ENCODE data around the gene KIN.

The KIN gene

DNA sequence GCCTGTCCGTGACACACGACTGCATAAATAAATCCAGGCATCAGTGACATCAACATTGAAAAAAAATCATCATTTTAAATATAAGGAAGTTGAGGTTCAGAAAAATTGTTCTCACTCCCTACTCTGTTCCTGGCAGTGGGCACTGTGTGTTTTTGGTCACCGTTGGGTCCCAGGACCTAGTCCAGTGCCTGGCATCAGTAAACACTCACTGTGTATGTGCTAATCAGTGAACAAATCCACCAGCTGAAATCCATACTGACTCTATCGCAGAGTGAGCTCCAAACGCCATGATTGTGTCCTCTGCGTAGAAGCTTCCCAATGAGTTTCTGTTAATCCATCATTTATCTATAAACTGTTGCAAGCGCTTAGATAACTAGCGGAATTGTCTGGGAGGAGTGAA lies 43.5 kb downstream of the KIN start:
- no peak for DNase-seq
- no peaks in the 10 kb centered on the region for H3K36me3 ChIP-seq
- TF ChIP-seq, protein P1, sequence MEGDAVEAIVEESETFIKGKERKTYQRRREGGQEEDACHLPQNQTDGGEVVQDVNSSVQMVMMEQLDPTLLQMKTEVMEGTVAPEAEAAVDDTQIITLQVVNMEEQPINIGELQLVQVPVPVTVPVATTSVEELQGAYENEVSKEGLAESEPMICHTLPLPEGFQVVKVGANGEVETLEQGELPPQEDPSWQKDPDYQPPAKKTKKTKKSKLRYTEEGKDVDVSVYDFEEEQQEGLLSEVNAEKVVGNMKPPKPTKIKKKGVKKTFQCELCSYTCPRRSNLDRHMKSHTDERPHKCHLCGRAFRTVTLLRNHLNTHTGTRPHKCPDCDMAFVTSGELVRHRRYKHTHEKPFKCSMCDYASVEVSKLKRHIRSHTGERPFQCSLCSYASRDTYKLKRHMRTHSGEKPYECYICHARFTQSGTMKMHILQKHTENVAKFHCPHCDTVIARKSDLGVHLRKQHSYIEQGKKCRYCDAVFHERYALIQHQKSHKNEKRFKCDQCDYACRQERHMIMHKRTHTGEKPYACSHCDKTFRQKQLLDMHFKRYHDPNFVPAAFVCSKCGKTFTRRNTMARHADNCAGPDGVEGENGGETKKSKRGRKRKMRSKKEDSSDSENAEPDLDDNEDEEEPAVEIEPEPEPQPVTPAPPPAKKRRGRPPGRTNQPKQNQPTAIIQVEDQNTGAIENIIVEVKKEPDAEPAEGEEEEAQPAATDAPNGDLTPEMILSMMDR (IDR thresholded peaks at IDR 0.05; ENCODE audit: low read depth, low read length), result no peak

DNA sequence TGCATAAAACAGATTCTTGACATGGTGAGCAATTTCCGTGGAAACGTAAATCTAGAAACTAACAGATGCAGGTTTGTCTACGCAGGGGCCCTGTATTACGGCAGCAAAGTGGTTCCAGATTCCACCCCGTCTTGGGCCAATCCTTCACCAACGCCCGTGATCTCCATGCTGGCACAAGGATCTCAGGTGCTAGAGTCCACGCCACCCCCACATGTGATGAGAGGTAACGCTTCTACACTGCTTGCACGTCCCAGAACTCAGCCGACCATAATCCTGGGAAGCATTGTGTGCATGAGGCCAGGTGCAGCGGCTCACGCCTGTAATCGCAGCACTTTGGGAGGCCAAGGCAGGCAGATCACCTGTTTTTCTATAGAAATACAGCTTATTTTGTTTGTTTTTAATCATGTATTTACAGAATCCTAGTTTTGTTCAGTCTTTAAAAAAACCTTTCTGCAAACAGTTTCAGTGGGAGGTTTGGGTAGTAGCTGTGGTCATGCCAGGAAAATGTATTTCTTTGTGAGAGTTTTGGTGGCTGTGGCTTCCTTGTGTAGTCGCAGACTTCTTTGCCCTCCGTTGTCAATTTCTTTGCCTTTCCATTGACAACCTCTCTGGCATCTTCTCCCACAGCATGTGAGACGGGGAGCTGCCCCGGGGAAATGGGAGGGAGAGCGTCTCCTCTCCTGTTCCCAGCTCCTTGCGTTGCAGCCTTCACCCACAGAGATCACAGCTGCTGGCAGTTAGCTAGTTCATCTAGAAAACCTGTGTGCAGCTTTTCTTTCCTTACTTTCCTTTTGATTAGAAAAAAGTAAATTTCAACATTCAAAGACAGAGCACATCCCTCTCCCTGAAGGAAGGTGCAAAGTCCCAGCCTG lies 49.0 kb downstream of the KIN start:
- Histone ChIP-seq H3K27ac (no peak overlapping the region), H3K4me3 (ENCODE audit: low read depth, low read length) (no peak overlapping the region), H3K9me3 (ENCODE audit: severe bottlenecking) (no peaks in the 10 kb centered on the region), H3K36me3 (no peaks in the 10 kb centered on the region), H3K27me3 (ENCODE audit: insufficient read depth, low read depth, severe bottlenecking) (no peaks in the 10 kb centered on the region)
- TF ChIP-seq, protein P1 (IDR thresholded peaks at IDR 0.05; ENCODE audit: low read depth, low read length), result no peak
- no peak for DNase-seq

More for the DNA sequence above, 43.5 kb downstream of the KIN start:
- Histone ChIP-seq H3K9me3 (ENCODE audit: severe bottlenecking) (no peaks in the 10 kb centered on the region), H3K27ac (no peak overlapping the region), H3K27me3 (ENCODE audit: insufficient read depth, low read depth, severe bottlenecking) (no peaks in the 10 kb centered on the region), H3K4me3 (ENCODE audit: low read depth, low read length) (no peak overlapping the region)

DNA sequence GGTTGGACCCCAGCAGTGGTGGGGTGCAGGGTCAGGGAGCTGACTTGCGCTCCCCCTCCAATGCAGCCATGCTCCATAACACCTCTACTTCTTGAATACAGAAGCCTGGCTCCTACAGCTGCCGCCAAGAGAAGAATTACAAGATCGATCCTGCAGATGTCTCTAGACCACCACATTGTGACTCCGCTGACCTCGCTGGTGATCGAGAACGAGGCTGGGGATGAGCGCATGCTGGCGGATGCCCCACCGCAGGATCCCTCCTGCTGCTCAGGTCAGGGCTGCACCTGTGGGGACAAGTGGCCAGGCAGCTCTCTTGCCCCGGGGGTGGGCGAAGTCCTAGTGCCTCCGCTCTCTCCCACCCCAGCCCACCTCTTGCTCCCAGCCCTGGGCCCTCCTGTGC lies 53.0 kb downstream of the KIN start:
- no peak for DNase-seq

DNA sequence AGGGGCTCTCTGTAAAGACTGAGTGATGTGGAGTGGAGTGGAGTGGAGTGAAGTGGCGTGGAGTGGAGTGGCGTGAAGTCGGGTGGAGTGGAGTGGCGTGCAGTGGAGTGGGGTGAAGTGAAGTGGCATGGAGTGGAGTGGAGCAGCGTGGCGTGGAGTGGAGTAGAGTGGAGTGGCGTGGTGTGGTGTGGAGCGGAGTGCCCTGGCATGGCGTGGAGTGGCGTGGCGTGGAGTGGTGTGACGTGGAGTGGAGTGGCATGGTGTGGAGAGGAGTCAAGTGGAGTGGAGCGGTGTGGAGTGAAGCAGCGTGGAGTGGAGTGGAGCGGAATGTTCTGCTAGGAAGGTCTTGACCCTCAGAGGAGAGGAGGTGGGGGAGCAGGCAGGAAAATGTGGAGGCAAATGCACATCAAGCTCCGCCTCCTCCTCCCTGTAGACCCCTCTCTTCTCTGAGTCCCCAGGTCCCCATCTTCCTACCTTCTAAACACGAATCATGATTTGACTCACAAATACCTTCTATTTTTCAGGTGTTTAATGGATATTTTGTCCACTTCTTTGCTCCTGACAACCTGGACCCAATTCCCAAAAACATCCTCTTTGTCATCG lies 64.8 kb downstream of the KIN start:
- H3K27me3 ChIP-seq (ENCODE audit: insufficient read depth, low read depth, severe bottlenecking), result peaks cover 5% of the 10 kb centered on the region

More for the DNA sequence above, 53.0 kb downstream of the KIN start:
- H3K4me3 ChIP-seq (ENCODE audit: low read depth, low read length), result no peak overlapping the region
- no peak overlapping the region for H3K27ac ChIP-seq
- H3K36me3 ChIP-seq, result no peaks in the 10 kb centered on the region
- H3K27me3 ChIP-seq (ENCODE audit: insufficient read depth, low read depth, severe bottlenecking), result no peaks in the 10 kb centered on the region
- TF ChIP-seq, protein P1 (IDR thresholded peaks at IDR 0.05; ENCODE audit: low read depth, low read length), result no peak
- no peaks in the 10 kb centered on the region for H3K9me3 ChIP-seq (ENCODE audit: severe bottlenecking)

DNA sequence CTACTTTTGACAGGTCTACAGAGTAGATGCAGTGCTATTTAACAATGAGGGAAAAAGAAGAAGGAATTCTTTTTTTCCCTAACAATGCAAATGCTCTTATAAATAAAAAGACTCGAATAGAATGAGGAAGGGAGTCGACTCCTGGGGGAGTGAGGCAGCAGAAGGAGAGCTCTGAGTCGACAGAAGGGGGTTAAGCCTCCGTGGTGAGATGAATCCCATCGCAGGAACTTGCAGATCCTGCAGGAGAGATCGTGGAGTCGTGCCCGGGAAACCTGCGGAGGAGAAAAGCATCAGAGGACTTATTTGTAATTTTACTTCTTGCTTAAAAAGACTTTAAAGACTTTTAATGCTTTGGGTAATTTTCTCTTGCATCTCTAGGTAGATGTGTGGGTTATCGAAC lies 67.3 kb downstream of the KIN start:
- no peak for DNase-seq
- TF ChIP-seq, protein P1 (IDR thresholded peaks at IDR 0.05; ENCODE audit: low read depth, low read length), result no peak
- Histone ChIP-seq H3K27ac (no peak overlapping the region), H3K36me3 (no peaks in the 10 kb centered on the region), H3K4me3 (ENCODE audit: low read depth, low read length) (no peak overlapping the region), H3K9me3 (ENCODE audit: severe bottlenecking) (no peaks in the 10 kb centered on the region), H3K27me3 (ENCODE audit: insufficient read depth, low read depth, severe bottlenecking) (peaks cover 5% of the 10 kb centered on the region)

More for the DNA sequence above, 64.8 kb downstream of the KIN start:
- H3K4me3 ChIP-seq (ENCODE audit: low read depth, low read length), result no peak overlapping the region
- no peaks in the 10 kb centered on the region for H3K9me3 ChIP-seq (ENCODE audit: severe bottlenecking)
- DNase-seq, result no peak
- H3K36me3 ChIP-seq, result no peaks in the 10 kb centered on the region
- TF ChIP-seq, protein P1 (IDR thresholded peaks at IDR 0.05; ENCODE audit: low read depth, low read length), result no peak
- H3K27ac ChIP-seq, result no peak overlapping the region
